Transverse colon (tissue), 4 donors: ENCODE data around the gene SSRP1. TPM values are rescaled to one million over a fixed set of nuclear protein-coding genes. Genes with fewer than 3 reads are reported as not detected.

ENCODE experiments used
- DNase-seq: peaks from one replicate; pipeline ENCODE4 v3.0.0-alpha.2; 2019
- H3K27ac ChIP-seq, 4 donors: fragments of 200-600 bp; sonication (generic); 2 replicates each; pipeline ENCODE4 v1.5.1; 2016 to 2018; ENCODE audit warnings: inconsistent platforms in 4 of 4
- H3K27me3 ChIP-seq: fragments of 200-600 bp; sonication (generic); 2 replicates; pipeline ENCODE4 v1.5.1; 2017; ENCODE audit warnings: inconsistent platforms
- H3K36me3 ChIP-seq, 4 donors: fragments of 200-600 bp; sonication (generic); 2 replicates each; pipeline ENCODE4 v1.5.1; 2017 to 2019; ENCODE audit warnings: inconsistent platforms in 4 of 4
- H3K4me1 ChIP-seq, 4 donors: fragments of 200-600 bp; sonication (generic); 2 replicates each; pipeline ENCODE4 v1.5.1; 2017 to 2020; ENCODE audit warnings: inconsistent platforms in 4 of 4
- H3K4me3 ChIP-seq, 4 donors: fragments of 200-600 bp; sonication (generic); 1 replicate in 1 of 4; 2 replicates in 3 of 4; pipeline versions ENCODE4 v1.5.1 to v1.6.1; 2017 to 2019; ENCODE audit warnings: inconsistent platforms in 4 of 4
- H3K9me3 ChIP-seq, 2 donors: fragments of 200-600 bp; sonication (generic); 2 replicates each; pipeline ENCODE4 v1.5.1; 2017 to 2019; ENCODE audit warnings: inconsistent platforms in 2 of 2
- EP300 ChIP-seq: sonication (generic); formaldehyde crosslinking; IDR thresholded peaks from one replicate; pipeline ENCODE4 v1.6.1; 2017; ENCODE audit warnings: antibody characterized with exemption, low read depth
- POLR2A ChIP-seq: fragments of 450-650 bp; IDR thresholded peaks from one replicate; pipeline ENCODE4 v1.6.1; 2016; ENCODE audit warnings: antibody characterized with exemption, mild to moderate bottlenecking, moderate library complexity
- POLR2AphosphoS5 ChIP-seq, 3 donors: sonication (generic); formaldehyde crosslinking; IDR thresholded peaks; one replicate each; pipeline ENCODE4 v1.6.1; 2016; ENCODE audit warnings: antibody characterized with exemption in 3 of 3
- WGBS, 2 donors: methylation state at CpG; one replicate each; pipeline ENCODE4 v1.1.5; 2018; ENCODE audit warnings: low coverage in 1 of 2; 5-methylcytosine and 5-hydroxymethylcytosine counted together
- in situ Hi-C, 4 donors: fragments of 200-750 bp; cut with MboI; loops; one replicate each; pipeline versions ENCODE4 v1.15.0 to v1.15.1; 2017; ENCODE audit warnings: low sequenced_read_pairs in 3 of 4, low pct_ligation_motif_present in 1 of 4, low pct_unique_long_range_greater_than_20kb in 1 of 4
- intact Hi-C: fragments of 100-400 bp; cut with DNase I; formaldehyde crosslinking; loops from one replicate; pipeline ENCODE4 v1.15.1; 2023; ENCODE audit warnings: low total_unique reads
- total RNA-seq, 4 donors: library from RNA; depleted of rRNA; stranded (reverse); fragments of >200 nt; gene quantifications; one replicate each; pipeline ENCODE4 v1.1.0, GENCODE V29; 2016
- TF ChIP-seq, protein P1 (sequence below), 5 experiments: fragments of 200-600 bp in 3 of 5; fragments of 450-650 bp in 2 of 5; sonication (generic) in 3 of 5; IDR thresholded peaks; 1 replicate in 2 of 5; 2 replicates in 3 of 5; pipeline ENCODE4 v1.5.1; 2016 to 2017; ENCODE audit warnings: antibody characterized with exemption in 5 of 5, inconsistent platforms in 3 of 5, mild to moderate bottlenecking in 2 of 5, moderate library complexity in 1 of 5

SSRP1 gene
- total RNA-seq, 4 donors from 2014 or later, result 32.0 to 59.4 (median 45.5) TPM

GRCh38 chr11:57276971-57277675, 58.6 kb downstream of the SSRP1 start:
- Histone ChIP-seq H3K9me3 (no peaks in the 10 kb centered on the region), H3K27me3 (no peaks in the 10 kb centered on the region), H3K27ac (peak overlapping the region; percentile 13 to 58 (median 54)), H3K4me1 (peaks cover 8 to 14% (median 13%) of the 10 kb centered on the region in 4 donors), H3K36me3 (no peaks in the 10 kb centered on the region), H3K4me3 (no peak overlapping the region)
- in situ Hi-C loops (no loop called here), intact Hi-C loops (no loop called here)
- no peak for DNase-seq
- 42 to 46% methylated on average over 3 to 6 of the region's 6 CpGs for WGBS, 2 donors
- TF ChIP-seq POLR2A, result no peak
- TF ChIP-seq, protein P1, sequence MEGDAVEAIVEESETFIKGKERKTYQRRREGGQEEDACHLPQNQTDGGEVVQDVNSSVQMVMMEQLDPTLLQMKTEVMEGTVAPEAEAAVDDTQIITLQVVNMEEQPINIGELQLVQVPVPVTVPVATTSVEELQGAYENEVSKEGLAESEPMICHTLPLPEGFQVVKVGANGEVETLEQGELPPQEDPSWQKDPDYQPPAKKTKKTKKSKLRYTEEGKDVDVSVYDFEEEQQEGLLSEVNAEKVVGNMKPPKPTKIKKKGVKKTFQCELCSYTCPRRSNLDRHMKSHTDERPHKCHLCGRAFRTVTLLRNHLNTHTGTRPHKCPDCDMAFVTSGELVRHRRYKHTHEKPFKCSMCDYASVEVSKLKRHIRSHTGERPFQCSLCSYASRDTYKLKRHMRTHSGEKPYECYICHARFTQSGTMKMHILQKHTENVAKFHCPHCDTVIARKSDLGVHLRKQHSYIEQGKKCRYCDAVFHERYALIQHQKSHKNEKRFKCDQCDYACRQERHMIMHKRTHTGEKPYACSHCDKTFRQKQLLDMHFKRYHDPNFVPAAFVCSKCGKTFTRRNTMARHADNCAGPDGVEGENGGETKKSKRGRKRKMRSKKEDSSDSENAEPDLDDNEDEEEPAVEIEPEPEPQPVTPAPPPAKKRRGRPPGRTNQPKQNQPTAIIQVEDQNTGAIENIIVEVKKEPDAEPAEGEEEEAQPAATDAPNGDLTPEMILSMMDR (IDR thresholded peaks at IDR 0.05), result no peak
- TF ChIP-seq POLR2AphosphoS5 (IDR thresholded peaks at IDR 0.05), result no peak
- no peak for TF ChIP-seq EP300

- in situ Hi-C loops (no loop called here), intact Hi-C loops (no loop called here)
- Histone ChIP-seq H3K36me3 (no peaks in the 10 kb centered on the region), H3K4me3 (no peak overlapping the region), H3K27ac (peak overlapping the region in 2 of 4 donors; percentile 10 to 35), H3K4me1 (peaks cover 8 to 14% (median 13%) of the 10 kb centered on the region in 4 donors), H3K9me3 (no peaks in the 10 kb centered on the region), H3K27me3 (no peaks in the 10 kb centered on the region)
- WGBS, 2 donors, result 54 to 60% methylated on average over 3 of the region's 3 CpGs
- TF ChIP-seq EP300 (no peak), POLR2A (no peak), POLR2AphosphoS5 (IDR thresholded peaks at IDR 0.05) (no peak)
- TF ChIP-seq, protein P1 (IDR thresholded peaks at IDR 0.05), result no peak
- no peak for DNase-seq
Measured at GRCh38 chr11:57276169-57276970, 59.3 kb downstream of the SSRP1 start.

Other genes with a start within 250 kb of the SSRP1 start
- gene LRRC55, start 153.9 kb downstream of the SSRP1 start, total RNA-seq, result under 1 TPM in 2 of 4 donors, not detected in 2; 0.14 to 0.16 TPM
- gene APLNR, start 98.6 kb downstream of the SSRP1 start, total RNA-seq, result 1 to 10 TPM in 2 of 4 donors, under 1 TPM in 1, not detected in 1; 0.68 to 2.6 (median 2.1) TPM
- gene TNKS1BP1, start 10.9 kb downstream of the SSRP1 start, total RNA-seq, result 100 to 1,000 TPM in 3 of 4 donors, 10 to 100 TPM in 1; 74.3 to 122 (median 119) TPM
- not detected for gene P2RX3, start 2.5 kb upstream of the SSRP1 start, total RNA-seq
- gene PRG3, start 45.3 kb upstream of the SSRP1 start, total RNA-seq, result not detected
- gene PRG2, start 54.8 kb upstream of the SSRP1 start, total RNA-seq, result not detected
- 10 to 100 TPM in 3 of 4 donors, 1 to 10 TPM in 1; 6.0 to 35.9 (median 19.4) TPM for gene SLC43A3, start 91.2 kb upstream of the SSRP1 start, total RNA-seq
- under 1 TPM in 1 of 4 donors, not detected in 3; 0.48 TPM for gene RTN4RL2, start 124.6 kb upstream of the SSRP1 start, total RNA-seq
- gene SLC43A1, start 179.8 kb upstream of the SSRP1 start, total RNA-seq, result 10 to 100 TPM in 3 of 4 donors, 1 to 10 TPM in 1; 7.5 to 30.4 (median 15.2) TPM
- 10 to 100 TPM in 2 of 4 donors, 1 to 10 TPM in 1, not detected in 1; 1.6 to 36.8 (median 34.0) TPM for gene TIMM10, start 194.9 kb upstream of the SSRP1 start, total RNA-seq
- gene SMTNL1, start 201.7 kb upstream of the SSRP1 start, total RNA-seq, result not detected
- 10 to 100 TPM; 15.3 to 24.3 (median 20.6) TPM for gene UBE2L6, start 231.8 kb upstream of the SSRP1 start, total RNA-seq